Calu3 (cell line): ENCODE data around the gene RASSF4. TPM values are rescaled to one million over a fixed set of nuclear protein-coding genes. Genes with fewer than 3 reads are reported as not detected.

Source experiments
- BruUV-seq: library from RNA; stranded (reverse); fragments of 400-500 nt; replicated peaks from 2 replicates; lab custom pipeline; 2021; lab: Mats Ljungman, UMichigan
- CTCF ChIA-PET: fragments of 300-600 bp; sonication (Branson Sonifier 250); formaldehyde crosslinking; loops from one replicate; lab custom pipeline; 2022; ENCODE audit warnings: antibody characterized with exemption; lab: Charles Lee
- DNase-seq: peaks from one replicate; pipeline ENCODE4 v3.0.0; 2022
- H3K27ac Mint-ChIP-seq: one replicate; pipeline ENCODE4 v1.8.0; 2022; ENCODE audit warnings: mixed read lengths; ENCODE audit not compliant: unreplicated experiment
- H3K27me3 Mint-ChIP-seq: one replicate; pipeline ENCODE4 v1.8.0; 2022; ENCODE audit warnings: mixed read lengths; ENCODE audit not compliant: unreplicated experiment
- H3K36me3 Mint-ChIP-seq: one replicate; pipeline ENCODE4 v1.8.0; 2022; ENCODE audit warnings: mild to moderate bottlenecking, moderate library complexity, mixed read lengths; ENCODE audit not compliant: insufficient read depth, unreplicated experiment
- H3K4me1 Mint-ChIP-seq: one replicate; pipeline ENCODE4 v1.8.0; 2022; ENCODE audit warnings: mild to moderate bottlenecking, low read depth, mixed read lengths; ENCODE audit not compliant: unreplicated experiment
- H3K4me3 Mint-ChIP-seq: one replicate; pipeline ENCODE4 v1.8.0; 2022; ENCODE audit warnings: mild to moderate bottlenecking, low read depth, moderate library complexity, mixed read lengths; ENCODE audit not compliant: unreplicated experiment
- H3K9me3 Mint-ChIP-seq: one replicate; pipeline ENCODE4 v1.8.0; 2022; ENCODE audit warnings: low read depth, mixed read lengths; ENCODE audit not compliant: unreplicated experiment
- CTCF ChIP-seq: fragments of 200-600 bp; IDR thresholded peaks from one replicate; pipeline ENCODE4 v1.8.0; 2022; ENCODE audit warnings: antibody characterized with exemption; ENCODE audit not compliant: unreplicated experiment
- intact Hi-C: fragments of 100-400 bp; cut with micrococcal nuclease; formaldehyde crosslinking; loops from one replicate; pipeline ENCODE4 v1.10.0; 2022; ENCODE audit not compliant: unreplicated experiment
- total RNA-seq: library from RNA; stranded (reverse); gene quantifications from 2 replicates; pipeline ENCODE4 v1.2.3, GENCODE V29; 2022

RASSF4 gene
- total RNA-seq, 1 experiment from 2014 or later = 2.2 TPM

GRCh38 chr10:44927352-44927751 lies 32.2 kb upstream of the RASSF4 start:
- H3K27me3 Mint-ChIP-seq = no peaks in the 10 kb centered on the region
- DNase-seq = no peak
- intact Hi-C loops = no loop called here
- no peaks in the 10 kb centered on the region for H3K9me3 Mint-ChIP-seq
- no peak overlapping the region for H3K4me3 Mint-ChIP-seq
- BruUV-seq = no TSS peak
- TF ChIP-seq CTCF = no peak
- no peak overlapping the region for H3K27ac Mint-ChIP-seq
- no peaks in the 10 kb centered on the region for H3K36me3 Mint-ChIP-seq
- CTCF ChIA-PET = no interaction called here
- H3K4me1 Mint-ChIP-seq = no peaks in the 10 kb centered on the region

GRCh38 chr10:44928462-44928861 lies 31.1 kb upstream of the RASSF4 start:
- CTCF ChIA-PET = no interaction called here
- Mint-ChIP-seq H3K27ac (no peak overlapping the region), H3K4me3 (no peak overlapping the region), H3K27me3 (no peaks in the 10 kb centered on the region), H3K9me3 (no peaks in the 10 kb centered on the region), H3K36me3 (no peaks in the 10 kb centered on the region), H3K4me1 (no peaks in the 10 kb centered on the region)
- BruUV-seq = no TSS peak
- intact Hi-C loops = no loop called here
- no peak for DNase-seq
- no peak for TF ChIP-seq CTCF

GRCh38 chr10:44929356-44930255 lies 30.0 kb upstream of the RASSF4 start:
- CTCF ChIA-PET = no interaction called here
- Mint-ChIP-seq H3K4me1 (no peaks in the 10 kb centered on the region), H3K36me3 (no peaks in the 10 kb centered on the region), H3K27me3 (no peaks in the 10 kb centered on the region), H3K9me3 (no peaks in the 10 kb centered on the region), H3K4me3 (no peak overlapping the region), H3K27ac (no peak overlapping the region)
- DNase-seq = no peak
- no peak for TF ChIP-seq CTCF
- intact Hi-C loops = loop anchor here (5.0 to 10.0 kb wide), 2 partner anchors 63 to 305 kb away; no protein-coding TSS in a partner anchor
- no TSS peak for BruUV-seq

GRCh38 chr10:44930904-44931620 lies 28.5 kb upstream of the RASSF4 start:
- intact Hi-C loops = loop anchor here (5.0 to 10.0 kb wide), 2 partner anchors 61 to 304 kb away; no protein-coding TSS in a partner anchor
- Mint-ChIP-seq H3K9me3 (no peaks in the 10 kb centered on the region), H3K4me3 (no peak overlapping the region), H3K4me1 (peaks cover 9% of the 10 kb centered on the region), H3K27me3 (no peaks in the 10 kb centered on the region), H3K36me3 (no peaks in the 10 kb centered on the region), H3K27ac (no peak overlapping the region)
- CTCF ChIA-PET = no interaction called here
- TF ChIP-seq CTCF = no peak
- BruUV-seq = no TSS peak
- no peak for DNase-seq
